Epithelial cell of proximal tubule (primary cell): ENCODE data around the gene HIRA. TPM values are rescaled to one million over a fixed set of nuclear protein-coding genes. Genes with fewer than 3 reads are reported as not detected.

ENCODE experiments used
- DNase-seq: peaks from one replicate; pipeline ENCODE4 v3.0.0-alpha.2; 2011; ENCODE audit warnings: low read depth
- H3K4me3 ChIP-seq: 2 replicates; pipeline ENCODE4 v1.5.1; 2011; ENCODE audit warnings: low read depth, mild to moderate bottlenecking, low read length
- CTCF ChIP-seq: conservative IDR thresholded peaks from 2 replicates; pipeline ENCODE4 v1.5.1; 2012; ENCODE audit warnings: low read depth, mild to moderate bottlenecking, low read length
- total RNA-seq: library from RNA; depleted of rRNA; stranded (reverse); fragments of >200 nt; gene quantifications from 2 replicates; pipeline ENCODE4 v1.2.3, GENCODE V29; 2015

HIRA gene
- total RNA-seq, 1 donor from 2014 or later = 13.3 TPM

GRCh38 chr22:19304547-19304946 is 127.0 kb downstream of the HIRA start:
- no peak for TF ChIP-seq CTCF
- DNase-seq = no peak
- no peak overlapping the region for H3K4me3 ChIP-seq

- DNase-seq = no peak
- no peak for TF ChIP-seq CTCF
- no peak overlapping the region for H3K4me3 ChIP-seq
Measured at GRCh38 chr22:19303785-19304184, 127.7 kb downstream of the HIRA start.

GRCh38 chr22:19295733-19296132 is 135.8 kb downstream of the HIRA start:
- no peak overlapping the region for H3K4me3 ChIP-seq
- no peak for DNase-seq
- no peak for TF ChIP-seq CTCF

- TF ChIP-seq CTCF = no peak
- DNase-seq = no peak
- peak overlapping the region; percentile 83 for H3K4me3 ChIP-seq
Measured at GRCh38 chr22:19292458-19293230, 138.9 kb downstream of the HIRA start.

- TF ChIP-seq CTCF = no peak
- peak within 1 kb of the TSS; percentile 83 for H3K4me3 ChIP-seq
- no peak for DNase-seq
Measured at GRCh38 chr22:19291580-19292457, 139.7 kb downstream of the HIRA start, which contains the start of gene CLTCL1. CLTCL1 (minus strand) TSS chr22:19291719; CDS start chr22:19291641, 78 bp downstream.

- no peak for DNase-seq
Measured at GRCh38 chr22:19291218-19291579, 140.3 kb downstream of the HIRA start.

More at GRCh38 chr22:19291218-19291579, 140.3 kb downstream of the HIRA start:
- TF ChIP-seq CTCF = no peak
- peak overlapping the region; percentile 52 for H3K4me3 ChIP-seq
